HG03097 (cell line): ENCODE data around the gene ACACA.

ENCODE experiments used
- ATAC-seq: cut with Tn5 transposase; IDR thresholded peaks from one replicate; pipeline ENCODE4 v1.9.1; 2021; ENCODE audit not compliant: unreplicated experiment, low FRiP score

The ACACA gene

GRCh38 chr17:37399265-37399803 lies 7.3 kb downstream of the ACACA start:
- ATAC-seq = no peak

GRCh38 chr17:37393352-37393751 lies 13.3 kb downstream of the ACACA start:
- ATAC-seq = no peak

- ATAC-seq = no peak
Measured at GRCh38 chr17:37392024-37392590, 14.5 kb downstream of the ACACA start.

GRCh38 chr17:37391146-37391545 lies 15.5 kb downstream of the ACACA start:
- no peak for ATAC-seq

GRCh38 chr17:37389160-37389559 lies 17.5 kb downstream of the ACACA start:
- ATAC-seq = no peak

- no peak for ATAC-seq
Measured at GRCh38 chr17:37388266-37388665, 18.4 kb downstream of the ACACA start.

GRCh38 chr17:37386462-37386861 lies 20.2 kb downstream of the ACACA start:
- no peak for ATAC-seq

- no peak for ATAC-seq
Measured at GRCh38 chr17:37385474-37385990, 21.1 kb downstream of the ACACA start.

- no peak for ATAC-seq
Measured at GRCh38 chr17:37384560-37385149, 22.0 kb downstream of the ACACA start.

- ATAC-seq = no peak
Measured at GRCh38 chr17:37382056-37382455, 24.6 kb downstream of the ACACA start.

- ATAC-seq = no peak
Measured at GRCh38 chr17:37375706-37376105, 30.9 kb downstream of the ACACA start, which contains the start of gene C17orf78. Gene C17orf78, plus strand, starts transcription at chr17:37375985. Its CDS starts 108 bp downstream, at chr17:37376093.

- no peak for ATAC-seq
Measured at GRCh38 chr17:37373530-37374159, 33.0 kb downstream of the ACACA start.

- no peak for ATAC-seq
Measured at GRCh38 chr17:37368577-37368976, 38.1 kb downstream of the ACACA start.

GRCh38 chr17:37365589-37365988 lies 41.0 kb downstream of the ACACA start:
- ATAC-seq = no peak

- no peak for ATAC-seq
Measured at GRCh38 chr17:37361543-37361942, 45.1 kb downstream of the ACACA start.

GRCh38 chr17:37360632-37361031 lies 46.0 kb downstream of the ACACA start:
- no peak for ATAC-seq

GRCh38 chr17:37359682-37360188 lies 46.9 kb downstream of the ACACA start:
- no peak for ATAC-seq

- ATAC-seq = peak; percentile 90
Measured at GRCh38 chr17:37358830-37359681, 47.6 kb downstream of the ACACA start.

- peak; percentile 9 for ATAC-seq
Measured at GRCh38 chr17:37358098-37358829, 48.4 kb downstream of the ACACA start.
